GM19463 (cell line): ENCODE data around the gene CNGA1.

ENCODE experiments used
- ATAC-seq: cut with Tn5 transposase; IDR thresholded peaks from one replicate; pipeline ENCODE4 v1.9.1; 2021; ENCODE audit warnings: mild to moderate bottlenecking, moderate library complexity; ENCODE audit not compliant: unreplicated experiment

The CNGA1 gene

GRCh38 chr4:47913861-47914219, 102.6 kb downstream of the CNGA1 start:
- peak; percentile 10 for ATAC-seq

DNA sequence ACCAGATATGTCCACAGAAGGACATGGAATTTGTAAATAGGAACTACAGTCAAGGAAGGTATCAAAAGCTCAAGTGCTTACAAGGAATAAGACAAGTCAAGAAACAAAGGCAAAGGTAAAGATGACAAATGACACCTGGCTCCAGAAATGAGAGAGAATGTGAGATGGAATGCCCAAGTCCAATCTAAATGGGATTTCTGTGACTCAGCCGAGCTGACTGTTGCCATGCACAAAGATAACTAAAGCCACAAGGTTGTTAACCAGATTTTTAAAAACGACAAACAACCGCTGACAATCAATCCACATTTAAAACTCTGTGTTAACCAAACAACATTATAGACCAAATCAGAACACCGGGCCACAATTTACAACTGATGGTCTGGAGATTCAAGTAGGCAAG, 103.2 kb downstream of the CNGA1 start:
- ATAC-seq: no peak

GRCh38 chr4:47907089-47907646, 109.3 kb downstream of the CNGA1 start:
- ATAC-seq: no peak

DNA sequence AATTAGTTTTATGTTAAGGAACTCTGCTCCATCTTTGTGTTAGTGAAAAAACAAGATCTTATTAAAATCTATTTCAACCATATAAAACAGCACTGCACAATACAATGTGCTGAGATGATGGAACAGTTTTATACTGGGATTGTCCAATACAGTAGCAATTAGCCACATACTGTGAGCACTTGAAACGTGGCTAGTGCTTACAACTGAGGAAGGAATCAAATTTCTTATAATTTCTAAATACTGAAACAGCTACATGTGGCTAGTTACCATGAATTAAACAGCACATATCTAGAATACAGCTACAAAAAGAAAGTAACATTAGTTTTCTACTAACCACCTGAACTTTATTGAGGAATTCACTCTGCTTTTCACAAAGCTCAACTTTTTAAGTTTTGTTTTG, 116.8 kb downstream of the CNGA1 start:
- ATAC-seq: no peak

- ATAC-seq: no peak
Measured at GRCh38 chr4:47891928-47892327, 124.6 kb downstream of the CNGA1 start.
